HepG2 (cell line): ENCODE measurements around the gene RIC3. TPM values are rescaled to one million over a fixed set of nuclear protein-coding genes. Genes with fewer than 3 reads are reported as not detected.

Source experiments
- ATAC-seq: fragments of 200-7000 bp; cut with Tn5 transposase; 3 replicates; pipeline ENCODE4 v1.9.1; 2020; ENCODE audit warnings: mild to moderate bottlenecking, moderate library complexity
- BruUV-seq: library from RNA; stranded (reverse); fragments of 400-500 nt; replicated peaks from 2 replicates; lab custom pipeline; 2021; lab: Mats Ljungman, UMichigan
- CTCF ChIA-PET: fragments of 300-600 bp; formaldehyde crosslinking; extraction: SDS; loops from one replicate; lab custom pipeline; 2021; ENCODE audit warnings: low total read pairs, inconsistent platforms, low intra/inter-chr PET ratio; lab: Yijun Ruan, JAX
- POLR2A ChIA-PET: fragments of 350-600 bp; sonication (Branson Sonifier 250); formaldehyde crosslinking; loops from one replicate; lab custom pipeline; 2020; ENCODE audit warnings: antibody characterized with exemption, inconsistent platforms; lab: Yijun Ruan, JAX
- DNase-seq: peaks from one replicate; pipeline ENCODE4 v3.0.0-alpha.2; 2015; ENCODE audit warnings: low spot score
- FAIRE-seq: peaks from 3 replicates; lab custom pipeline; 2011; peaks lifted over from hg19 to GRCh38; lab: Jason Lieb, UNC
- H2AFZ ChIP-seq: one replicate; pipeline ENCODE4 v1.6.1; 2011; ENCODE audit warnings: low read length, inconsistent platforms
- H3K27ac ChIP-seq: fragments of 300-600 bp; 3 replicates; pipeline ENCODE4 v1.8.0; 2011; ENCODE audit warnings: mixed run types, mild to moderate bottlenecking, mixed read lengths, low read length, inconsistent platforms; ENCODE audit not compliant: insufficient read depth; ENCODE audit errors: extremely low read length
- H3K27me3 ChIP-seq, 2 experiments: fragments of 200-600 bp in 1 of 2; 2 replicates in 1 of 2; 3 replicates in 1 of 2; pipeline versions ENCODE4 v1.6.0 to v1.8.0; 2011; ENCODE audit warnings: low read length in 2 of 2, mild to moderate bottlenecking in 2 of 2, moderate library complexity in 2 of 2, inconsistent platforms in 1 of 2; ENCODE audit not compliant: insufficient read depth in 2 of 2, control insufficient read depth in 1 of 2
- H3K36me3 ChIP-seq, 2 experiments: fragments of 200-600 bp in 1 of 2; replicated peaks in 1 of 2; 2 replicates in 1 of 2; 3 replicates in 1 of 2; pipeline versions ENCODE4 v1.5.1 to v1.8.0; 2011; ENCODE audit warnings: low read length in 2 of 2, inconsistent platforms in 1 of 2; ENCODE audit not compliant: insufficient read depth in 2 of 2, control insufficient read depth in 1 of 2
- H3K4me1 ChIP-seq: 2 replicates; pipeline ENCODE4 v1.5.1; 2012; ENCODE audit warnings: low read length, inconsistent platforms; ENCODE audit not compliant: insufficient read depth
- H3K4me2 ChIP-seq: 2 replicates; pipeline ENCODE4 v1.6.0; 2011; ENCODE audit warnings: low read depth, low read length, inconsistent platforms
- H3K4me3 ChIP-seq, 3 experiments: fragments of 200-600 bp in 1 of 3; sonication (generic), shearing (Covaris generic) in 1 of 3; replicated peaks in 1 of 3; 2 replicates each; pipeline ENCODE4 v1.5.1; 2011 to 2016; ENCODE audit warnings: low read length in 3 of 3, inconsistent platforms in 2 of 3, low read depth in 2 of 3, mild to moderate bottlenecking in 2 of 3, control low read depth in 1 of 3, mixed read lengths in 1 of 3; ENCODE audit not compliant: insufficient read depth in 1 of 3
- H3K79me2 ChIP-seq: one replicate; pipeline ENCODE4 v1.6.1; 2011; ENCODE audit warnings: low read length, inconsistent platforms; ENCODE audit not compliant: insufficient read depth
- H3K9ac ChIP-seq: 2 replicates; pipeline ENCODE4 v1.6.0; 2011; ENCODE audit warnings: mild to moderate bottlenecking, low read depth, low read length, inconsistent platforms; ENCODE audit not compliant: insufficient read depth
- H3K9me3 ChIP-seq: 2 replicates; pipeline ENCODE4 v1.5.1; 2012; ENCODE audit warnings: mild to moderate bottlenecking, low read length
- H4K20me1 ChIP-seq: 2 replicates; pipeline ENCODE4 v1.6.0; 2011; ENCODE audit warnings: inconsistent platforms, mild to moderate bottlenecking, low read length, moderate library complexity; ENCODE audit not compliant: insufficient read depth
- CREB3 ChIP-seq: sonication (generic); formaldehyde crosslinking; IDR thresholded peaks from 2 replicates; pipeline ENCODE4 v1.5.0; 2020; ENCODE audit warnings: missing genetic modification reagents
- FOXJ3 ChIP-seq: sonication (generic); formaldehyde crosslinking; IDR thresholded peaks from 2 replicates; pipeline ENCODE4 v1.4.0; 2020; ENCODE audit warnings: missing genetic modification reagents, mild to moderate bottlenecking, borderline replicate concordance
- GLI4 ChIP-seq: sonication (generic); formaldehyde crosslinking; IDR thresholded peaks from 2 replicates; pipeline ENCODE4 v1.5.1; 2020; ENCODE audit warnings: missing genetic modification reagents, mild to moderate bottlenecking, moderate library complexity, borderline replicate concordance
- HMGXB3 ChIP-seq: sonication (generic); formaldehyde crosslinking; IDR thresholded peaks from 2 replicates; pipeline ENCODE4 v1.4.0; 2020; ENCODE audit warnings: missing genetic modification reagents, borderline replicate concordance
- SETDB1 ChIP-seq: sonication (generic); formaldehyde crosslinking; IDR thresholded peaks from 2 replicates; pipeline ENCODE4 v1.5.1; 2020; ENCODE audit warnings: missing genetic modification reagents, mild to moderate bottlenecking, borderline replicate concordance
- SPEN ChIP-seq: sonication (generic); formaldehyde crosslinking; IDR thresholded peaks from 2 replicates; pipeline ENCODE4 v1.5.1; 2020; ENCODE audit warnings: low read depth, mild to moderate bottlenecking, missing genetic modification reagents
- ZBTB10 ChIP-seq: sonication (generic); formaldehyde crosslinking; IDR thresholded peaks from 2 replicates; pipeline ENCODE4 v1.4.0; 2020; ENCODE audit warnings: missing genetic modification reagents, borderline replicate concordance
- ZBTB46 ChIP-seq: sonication (generic); formaldehyde crosslinking; IDR thresholded peaks from 2 replicates; pipeline ENCODE4 v1.4.0; 2020; ENCODE audit warnings: mild to moderate bottlenecking, missing genetic modification reagents, borderline replicate concordance
- ZZZ3 ChIP-seq: sonication (generic); formaldehyde crosslinking; IDR thresholded peaks from 2 replicates; pipeline ENCODE4 v1.4.0; 2020; ENCODE audit warnings: missing genetic modification reagents, mild to moderate bottlenecking, borderline replicate concordance
- WGBS: methylation state at CpG from one replicate; pipeline ENCODE4 v1.1.6; 2017; ENCODE audit warnings: low lambda C conversion rate; 5-methylcytosine and 5-hydroxymethylcytosine counted together
- in situ Hi-C: cut with HindIII; loops from 2 replicates; pipeline ENCODE4 v1.10.0; 2017; ENCODE audit warnings: low pct_unique_long_range_greater_than_20kb; ENCODE audit not compliant: extremely low pct_ligation_motif_present
- intact Hi-C: fragments of 100-400 bp; cut with micrococcal nuclease; formaldehyde crosslinking; loops from one replicate; pipeline ENCODE4 v1.10.0; 2022; ENCODE audit not compliant: unreplicated experiment
- polyA plus RNA-seq, 8 experiments: library from polyadenylated mRNA; depleted of rRNA in 3 of 8; stranded (reverse) in 7 of 8; unstranded in 1 of 8; fragments of >200 nt; fragmentation: Illumina TruSeq in 4 of 8; extraction: Trizol in 4 of 8; gene quantifications; 2 replicates each; pipeline versions ENCODE4 v1.2.1 to v1.2.3, GENCODE V29; 2011 to 2016; ENCODE audit warnings: low read depth in 4 of 8, missing spikeins in 1 of 8, mixed read lengths in 1 of 8; ENCODE audit not compliant: insufficient read depth in 1 of 8
- total RNA-seq, 5 experiments: library from RNA; depleted of rRNA; stranded (reverse); fragments of >200 nt; fragmentation: Illumina TruSeq; extraction: Trizol; gene quantifications; 2 replicates each; pipeline ENCODE4 v1.2.3, GENCODE V29; 2016; ENCODE audit warnings: low read depth in 1 of 5

RIC3 gene
- total and polyA plus RNA-seq, 2 of the 13 experiments (the other 11 are each of a cell fraction or from before 2014, with no cell fraction given): not detected

- Histone ChIP-seq H3K79me2 (no peaks in the 10 kb centered on the region), H3K27me3 (no peaks in the 10 kb centered on the region; a peak in 1 of 5 replicates), H4K20me1 (no peaks in the 10 kb centered on the region), H3K36me3 (no peaks in the 10 kb centered on the region), H3K4me3 (no peak overlapping the region), H3K4me2 (no peak overlapping the region), H3K4me1 (peaks cover 7% of the 10 kb centered on the region), H3K27ac (no peak overlapping the region), H3K9me3 (peaks cover 5% of the 10 kb centered on the region; the same call in 1 of the 2 replicates), H2AFZ (no peak overlapping the region), H3K9ac (no peak overlapping the region)
- TF ChIP-seq ZBTB46 (CRISPR knock-in tag) (no peak), SPEN (CRISPR knock-in tag) (no peak), SETDB1 (no peak), FOXJ3 (CRISPR knock-in tag) (no peak), CREB3 (CRISPR knock-in tag) (no peak), GLI4 (no peak), ZZZ3 (CRISPR knock-in tag) (no peak), HMGXB3 (no peak), ZBTB10 (CRISPR knock-in tag) (no peak)
- ATAC-seq (no peak), DNase-seq (no peak), FAIRE-seq (no peak)
- POLR2A ChIA-PET: no interaction called here
- in situ Hi-C loops: no loop called here
- intact Hi-C loops: no loop called here
- CTCF ChIA-PET: no interaction called here
- BruUV-seq: no TSS peak
- 88% methylated on average over 4 of the region's 4 CpGs for WGBS
Measured at GRCh38 chr11:8110396-8110795, 58.4 kb downstream of the RIC3 start.
